Measurements from ENCODE around the gene EXOC5.

Gene EXOC5

GRCh38 chr14:57174466-57174865 lies 94.2 kb downstream of the EXOC5 start:
- Histone ChIP-seq H3K27ac (ENCODE audit: low read depth in 2 of 2, low read length in 2 of 2) (no peak overlapping the region), H3K27me3 (ENCODE audit: control insufficient read depth in 2 of 2, insufficient read depth in 2 of 2, low read length in 2 of 2) (peaks cover 0 to 3% of the 10 kb centered on the region in 2 donors), H3K4me1 (ENCODE audit: control insufficient read depth in 2 of 2, insufficient read depth in 2 of 2, low read length in 2 of 2) (no peaks in the 10 kb centered on the region), H3K36me3 (ENCODE audit: control insufficient read depth in 2 of 2, insufficient read depth in 2 of 2, low read length in 2 of 2) (no peaks in the 10 kb centered on the region), H3K9me3 (ENCODE audit: control insufficient read depth in 2 of 2, low read length in 2 of 2) (no peaks in the 10 kb centered on the region), H3K4me3 (ENCODE audit: low read length in 2 of 2) (no peak overlapping the region), H3K9ac (ENCODE audit: low read depth in 1 of 2, low read length in 2 of 2) (no peak overlapping the region)

- no peak overlapping the region for H3K27ac ChIP-seq (ENCODE audit: low read depth in 2 of 2, low read length in 2 of 2)
- no peaks in the 10 kb centered on the region for H3K36me3 ChIP-seq (ENCODE audit: control insufficient read depth in 2 of 2, insufficient read depth in 2 of 2, low read length in 2 of 2)
- H3K27me3 ChIP-seq (ENCODE audit: control insufficient read depth in 2 of 2, insufficient read depth in 2 of 2, low read length in 2 of 2): peaks cover 0 to 3% of the 10 kb centered on the region in 2 donors
- no peak overlapping the region for H3K9ac ChIP-seq (ENCODE audit: low read depth in 1 of 2, low read length in 2 of 2)
- H3K4me1 ChIP-seq (ENCODE audit: control insufficient read depth in 2 of 2, insufficient read depth in 2 of 2, low read length in 2 of 2): no peaks in the 10 kb centered on the region
- H3K9me3 ChIP-seq (ENCODE audit: control insufficient read depth in 2 of 2, low read length in 2 of 2): no peaks in the 10 kb centered on the region
- H3K4me3 ChIP-seq (ENCODE audit: low read length in 2 of 2): no peak overlapping the region
These were observed 96.8 kb downstream of the EXOC5 start for GRCh38 chr14:57171903-57172302.

DNA sequence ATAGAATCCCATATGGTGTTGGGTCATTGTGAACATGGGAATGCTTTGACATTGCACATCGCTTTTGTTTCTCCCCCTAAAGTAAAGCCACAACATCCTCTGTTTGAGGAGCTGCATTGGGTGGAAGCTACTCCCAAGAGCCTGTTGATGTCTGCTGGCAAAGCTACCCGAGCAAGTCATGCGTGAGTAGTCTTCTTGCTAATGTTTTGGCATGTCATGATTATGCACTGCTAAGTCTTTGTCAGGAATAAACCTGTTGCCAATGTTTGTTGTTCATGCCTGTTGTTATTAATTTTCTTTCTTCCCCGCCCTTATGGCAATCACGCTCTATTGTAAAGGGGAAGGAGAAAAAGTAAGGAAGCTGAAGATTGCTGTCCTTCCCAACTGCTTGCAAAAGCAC lies 97.3 kb downstream of the EXOC5 start:
- Histone ChIP-seq H3K27ac (ENCODE audit: low read depth in 2 of 2, low read length in 2 of 2) (no peak overlapping the region), H3K9me3 (ENCODE audit: control insufficient read depth in 2 of 2, low read length in 2 of 2) (no peaks in the 10 kb centered on the region), H3K9ac (ENCODE audit: low read depth in 1 of 2, low read length in 2 of 2) (no peak overlapping the region), H3K36me3 (ENCODE audit: control insufficient read depth in 2 of 2, insufficient read depth in 2 of 2, low read length in 2 of 2) (no peaks in the 10 kb centered on the region), H3K4me1 (ENCODE audit: control insufficient read depth in 2 of 2, insufficient read depth in 2 of 2, low read length in 2 of 2) (no peaks in the 10 kb centered on the region), H3K4me3 (ENCODE audit: low read length in 2 of 2) (no peak overlapping the region), H3K27me3 (ENCODE audit: control insufficient read depth in 2 of 2, insufficient read depth in 2 of 2, low read length in 2 of 2) (peaks cover 0 to 3% of the 10 kb centered on the region in 2 donors)

DNA sequence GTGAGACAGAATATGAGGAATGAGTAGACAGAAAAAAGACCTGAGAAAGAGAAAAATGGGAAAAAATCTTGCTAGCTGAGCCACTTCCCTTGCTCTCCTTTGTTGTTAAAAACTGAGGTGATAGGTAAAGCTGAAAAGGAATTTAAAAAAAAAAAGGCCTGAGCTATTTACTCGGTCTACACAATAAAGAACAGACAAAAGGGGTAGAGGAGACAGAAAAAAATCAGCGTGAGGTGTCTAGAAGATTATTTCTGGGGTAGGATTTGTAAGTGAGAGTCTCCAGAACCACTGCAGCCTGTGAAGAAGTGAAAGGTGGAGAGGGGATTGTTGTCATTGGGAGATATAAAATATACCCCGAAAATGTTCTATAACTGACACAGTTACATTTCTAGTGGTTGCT lies 98.8 kb downstream of the EXOC5 start:
- H3K4me3 ChIP-seq (ENCODE audit: low read length in 2 of 2): no peak overlapping the region
- no peaks in the 10 kb centered on the region for H3K36me3 ChIP-seq (ENCODE audit: control insufficient read depth in 2 of 2, insufficient read depth in 2 of 2, low read length in 2 of 2)
- no peaks in the 10 kb centered on the region for H3K9me3 ChIP-seq (ENCODE audit: control insufficient read depth in 2 of 2, low read length in 2 of 2)
- H3K27ac ChIP-seq (ENCODE audit: low read depth in 2 of 2, low read length in 2 of 2): no peak overlapping the region
- no peak overlapping the region for H3K9ac ChIP-seq (ENCODE audit: low read depth in 1 of 2, low read length in 2 of 2)
- H3K4me1 ChIP-seq (ENCODE audit: control insufficient read depth in 2 of 2, insufficient read depth in 2 of 2, low read length in 2 of 2): no peaks in the 10 kb centered on the region
- no peaks in the 10 kb centered on the region for H3K27me3 ChIP-seq (ENCODE audit: control insufficient read depth in 2 of 2, insufficient read depth in 2 of 2, low read length in 2 of 2)

GRCh38 chr14:57168138-57168679 lies 100.5 kb downstream of the EXOC5 start:
- H3K4me3 ChIP-seq (ENCODE audit: low read length in 2 of 2): no peak overlapping the region
- H3K36me3 ChIP-seq (ENCODE audit: control insufficient read depth in 2 of 2, insufficient read depth in 2 of 2, low read length in 2 of 2): no peaks in the 10 kb centered on the region
- no peak overlapping the region for H3K27ac ChIP-seq (ENCODE audit: low read depth in 2 of 2, low read length in 2 of 2)
- H3K4me1 ChIP-seq (ENCODE audit: control insufficient read depth in 2 of 2, insufficient read depth in 2 of 2, low read length in 2 of 2): no peaks in the 10 kb centered on the region
- H3K9me3 ChIP-seq (ENCODE audit: control insufficient read depth in 2 of 2, low read length in 2 of 2): no peaks in the 10 kb centered on the region
- H3K9ac ChIP-seq (ENCODE audit: low read depth in 1 of 2, low read length in 2 of 2): no peak overlapping the region
- H3K27me3 ChIP-seq (ENCODE audit: control insufficient read depth in 2 of 2, insufficient read depth in 2 of 2, low read length in 2 of 2): no peaks in the 10 kb centered on the region

DNA sequence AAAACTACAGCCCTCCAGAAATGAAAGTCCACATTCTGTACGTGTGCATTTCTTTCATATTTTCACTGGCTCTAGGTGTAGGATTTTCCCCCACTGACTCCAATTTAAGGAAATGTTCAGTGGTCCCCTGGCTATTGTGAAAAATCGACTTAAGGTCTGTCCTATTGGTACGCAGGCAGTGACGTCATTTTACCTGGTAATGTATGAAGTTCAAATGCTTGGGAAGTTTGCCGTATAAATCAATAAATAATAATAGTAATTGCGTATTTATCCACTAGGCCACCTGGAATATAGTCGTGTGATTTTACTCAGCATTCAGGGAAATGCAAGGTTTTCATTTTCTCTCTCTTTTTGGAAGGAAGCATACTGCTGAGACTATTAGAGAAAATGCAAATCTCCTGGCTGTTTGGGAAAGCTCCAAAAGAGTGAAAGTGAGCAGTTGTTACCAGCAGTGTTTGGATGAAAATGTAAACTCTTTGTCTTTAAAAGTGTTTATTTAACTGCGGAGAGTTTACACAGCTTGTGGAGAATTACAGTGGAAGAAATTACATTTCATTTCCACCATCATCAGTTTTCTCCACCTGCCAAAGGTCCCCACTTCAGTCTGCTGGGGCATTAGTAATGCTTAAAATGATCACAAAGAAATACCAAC lies 107.0 kb downstream of the EXOC5 start:
- no peaks in the 10 kb centered on the region for H3K4me1 ChIP-seq (ENCODE audit: control insufficient read depth in 2 of 2, insufficient read depth in 2 of 2, low read length in 2 of 2)
- no peak overlapping the region for H3K27ac ChIP-seq (ENCODE audit: low read depth in 2 of 2, low read length in 2 of 2)
- no peaks in the 10 kb centered on the region for H3K36me3 ChIP-seq (ENCODE audit: control insufficient read depth in 2 of 2, insufficient read depth in 2 of 2, low read length in 2 of 2)
- no peak overlapping the region for H3K9ac ChIP-seq (ENCODE audit: low read depth in 1 of 2, low read length in 2 of 2)
- H3K27me3 ChIP-seq (ENCODE audit: control insufficient read depth in 2 of 2, insufficient read depth in 2 of 2, low read length in 2 of 2): no peaks in the 10 kb centered on the region
- no peaks in the 10 kb centered on the region for H3K9me3 ChIP-seq (ENCODE audit: control insufficient read depth in 2 of 2, low read length in 2 of 2)
- H3K4me3 ChIP-seq (ENCODE audit: low read length in 2 of 2): no peak overlapping the region

GRCh38 chr14:57160333-57160732 lies 108.4 kb downstream of the EXOC5 start:
- no peaks in the 10 kb centered on the region for H3K9me3 ChIP-seq (ENCODE audit: control insufficient read depth in 2 of 2, low read length in 2 of 2)
- H3K36me3 ChIP-seq (ENCODE audit: control insufficient read depth in 2 of 2, insufficient read depth in 2 of 2, low read length in 2 of 2): no peaks in the 10 kb centered on the region
- H3K9ac ChIP-seq (ENCODE audit: low read depth in 1 of 2, low read length in 2 of 2): no peak overlapping the region
- no peak overlapping the region for H3K4me3 ChIP-seq (ENCODE audit: low read length in 2 of 2)
- no peaks in the 10 kb centered on the region for H3K27me3 ChIP-seq (ENCODE audit: control insufficient read depth in 2 of 2, insufficient read depth in 2 of 2, low read length in 2 of 2)
- H3K4me1 ChIP-seq (ENCODE audit: control insufficient read depth in 2 of 2, insufficient read depth in 2 of 2, low read length in 2 of 2): no peaks in the 10 kb centered on the region
- H3K27ac ChIP-seq (ENCODE audit: low read depth in 2 of 2, low read length in 2 of 2): no peak overlapping the region

GRCh38 chr14:57153286-57153685 lies 115.4 kb downstream of the EXOC5 start:
- no peak overlapping the region for H3K9ac ChIP-seq (ENCODE audit: low read depth in 1 of 2, low read length in 2 of 2)
- H3K36me3 ChIP-seq (ENCODE audit: control insufficient read depth in 2 of 2, insufficient read depth in 2 of 2, low read length in 2 of 2): no peaks in the 10 kb centered on the region
- H3K27me3 ChIP-seq (ENCODE audit: control insufficient read depth in 2 of 2, insufficient read depth in 2 of 2, low read length in 2 of 2): no peaks in the 10 kb centered on the region
- no peak overlapping the region for H3K4me3 ChIP-seq (ENCODE audit: low read length in 2 of 2)
- H3K9me3 ChIP-seq (ENCODE audit: control insufficient read depth in 2 of 2, low read length in 2 of 2): no peaks in the 10 kb centered on the region
- no peaks in the 10 kb centered on the region for H3K4me1 ChIP-seq (ENCODE audit: control insufficient read depth in 2 of 2, insufficient read depth in 2 of 2, low read length in 2 of 2)
- H3K27ac ChIP-seq (ENCODE audit: low read depth in 2 of 2, low read length in 2 of 2): no peak overlapping the region

All from mucosa of rectum (tissue), 2 donors.